Fibroblast of the aortic adventitia (primary cell): ENCODE results near the gene SNX7. TPM values are rescaled to one million over a fixed set of nuclear protein-coding genes. Genes with fewer than 3 reads are reported as not detected.

Experiments used
- DNase-seq: peaks from one replicate; pipeline ENCODE4 v3.0.0-alpha.2; 2010; ENCODE audit warnings: low read depth
- H3K4me3 ChIP-seq: 2 replicates; pipeline ENCODE4 v1.5.1; 2011; ENCODE audit warnings: low read depth, mild to moderate bottlenecking, control low read depth, low read length, moderate library complexity
- total RNA-seq: library from RNA; depleted of rRNA; stranded (reverse); fragments of >200 nt; gene quantifications from 2 replicates; pipeline ENCODE4 v1.2.3, GENCODE V29; 2012; ENCODE audit warnings: low replicate concordance
- TF ChIP-seq, protein P1 (sequence below): IDR thresholded peaks from 2 replicates; pipeline ENCODE4 v1.5.1; 2011; ENCODE audit warnings: mild to moderate bottlenecking, low read length, control low read depth, inconsistent platforms; ENCODE audit not compliant: insufficient read depth

Gene SNX7
- total RNA-seq, 1 donor, result 83.0 TPM

DNA sequence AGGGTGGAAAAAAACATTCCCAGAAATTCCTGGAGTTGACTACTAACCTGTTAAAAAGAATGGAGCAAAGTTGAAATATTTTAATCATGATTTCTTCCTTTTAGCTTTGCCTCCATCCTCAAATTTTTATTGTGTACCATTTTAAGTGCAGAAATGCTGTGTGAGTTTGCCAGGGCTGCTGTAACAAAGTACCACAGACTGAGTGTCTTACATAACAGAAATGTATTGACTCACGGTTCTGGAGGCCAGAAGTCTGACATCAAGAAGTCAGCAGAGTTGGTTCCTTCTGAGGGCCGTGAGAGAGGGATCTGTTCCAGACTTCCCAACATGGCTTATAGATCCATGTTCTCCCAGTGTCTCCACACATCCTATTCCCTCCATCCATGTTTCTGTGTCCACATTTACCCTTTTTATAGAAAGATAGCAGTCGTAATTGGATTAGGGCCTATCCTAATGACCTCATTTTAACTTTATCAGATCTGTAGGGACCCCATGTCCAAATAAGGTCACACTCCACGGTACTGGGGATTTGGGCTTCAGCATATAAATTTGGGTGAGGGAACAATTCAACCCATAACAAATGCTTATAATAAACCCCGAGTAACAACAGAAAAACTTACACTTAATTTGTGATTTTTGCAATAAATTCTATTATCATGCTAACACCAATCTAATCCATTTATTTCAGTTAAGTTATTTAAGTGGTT is 12.7 kb downstream of the SNX7 start:
- peak; percentile 81 for DNase-seq
- H3K4me3 ChIP-seq, result no peak overlapping the region
- TF ChIP-seq, protein P1, sequence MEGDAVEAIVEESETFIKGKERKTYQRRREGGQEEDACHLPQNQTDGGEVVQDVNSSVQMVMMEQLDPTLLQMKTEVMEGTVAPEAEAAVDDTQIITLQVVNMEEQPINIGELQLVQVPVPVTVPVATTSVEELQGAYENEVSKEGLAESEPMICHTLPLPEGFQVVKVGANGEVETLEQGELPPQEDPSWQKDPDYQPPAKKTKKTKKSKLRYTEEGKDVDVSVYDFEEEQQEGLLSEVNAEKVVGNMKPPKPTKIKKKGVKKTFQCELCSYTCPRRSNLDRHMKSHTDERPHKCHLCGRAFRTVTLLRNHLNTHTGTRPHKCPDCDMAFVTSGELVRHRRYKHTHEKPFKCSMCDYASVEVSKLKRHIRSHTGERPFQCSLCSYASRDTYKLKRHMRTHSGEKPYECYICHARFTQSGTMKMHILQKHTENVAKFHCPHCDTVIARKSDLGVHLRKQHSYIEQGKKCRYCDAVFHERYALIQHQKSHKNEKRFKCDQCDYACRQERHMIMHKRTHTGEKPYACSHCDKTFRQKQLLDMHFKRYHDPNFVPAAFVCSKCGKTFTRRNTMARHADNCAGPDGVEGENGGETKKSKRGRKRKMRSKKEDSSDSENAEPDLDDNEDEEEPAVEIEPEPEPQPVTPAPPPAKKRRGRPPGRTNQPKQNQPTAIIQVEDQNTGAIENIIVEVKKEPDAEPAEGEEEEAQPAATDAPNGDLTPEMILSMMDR, result no peak

DNA sequence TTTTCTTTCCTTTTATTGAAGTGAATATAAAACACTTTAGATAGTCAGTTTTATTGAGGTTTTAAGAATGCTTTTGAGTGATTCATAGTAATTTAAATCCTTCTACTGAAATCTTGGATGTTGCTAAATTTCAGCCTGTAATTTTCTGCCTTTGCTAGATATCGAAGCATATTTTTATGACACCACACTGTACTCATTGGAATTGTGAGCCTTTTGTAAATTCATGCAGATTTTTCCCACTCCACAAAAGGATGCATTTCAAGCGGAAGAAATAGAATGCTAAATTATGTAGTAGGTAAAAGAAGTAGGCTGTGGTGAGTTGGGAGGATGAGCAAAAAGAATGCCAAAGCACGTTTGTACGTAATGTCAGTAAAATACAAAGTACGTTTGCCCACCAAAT is 13.8 kb downstream of the SNX7 start:
- TF ChIP-seq, protein P1, result no peak
- no peak for DNase-seq
- no peak overlapping the region for H3K4me3 ChIP-seq

DNA sequence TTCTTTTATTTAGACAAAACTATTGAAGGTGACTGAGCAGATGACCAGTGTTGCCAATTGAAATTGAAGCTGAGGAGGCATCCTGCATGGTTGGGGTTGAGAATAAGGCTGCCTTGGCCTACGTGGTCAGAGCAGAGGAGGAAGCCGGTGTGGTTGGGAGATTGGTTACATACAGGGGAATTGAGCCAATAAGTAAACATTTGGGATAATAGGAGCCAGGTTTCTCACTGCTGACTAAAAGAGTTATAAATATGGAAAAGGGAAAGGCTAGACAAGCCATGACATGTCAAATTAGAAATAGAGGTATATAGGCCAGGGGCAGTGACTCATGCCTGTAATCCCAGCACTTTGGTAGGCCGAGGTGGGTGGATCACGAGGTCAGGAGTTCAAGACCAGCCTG is 15.8 kb downstream of the SNX7 start:
- peak; percentile 90 for DNase-seq

DNA sequence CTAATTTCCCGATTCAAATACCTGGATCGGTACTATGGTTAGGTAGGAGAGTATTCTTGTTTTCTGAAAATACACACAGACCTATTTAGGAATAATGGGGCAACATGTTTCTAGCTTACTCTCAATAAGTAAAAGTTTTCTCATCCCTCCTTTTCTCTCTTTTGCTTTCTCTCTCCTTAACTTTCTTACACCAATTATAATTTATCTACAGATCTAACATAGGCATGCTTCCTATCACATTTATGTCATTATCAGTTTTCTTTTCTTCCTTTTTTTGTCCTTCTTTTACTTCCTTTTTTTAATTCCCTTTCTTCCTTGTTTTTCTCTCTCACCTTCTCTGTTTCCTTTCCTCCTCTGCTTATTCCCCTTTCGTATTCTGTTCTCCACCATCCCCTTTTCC is 20.3 kb downstream of the SNX7 start:
- no peak for DNase-seq
- TF ChIP-seq, protein P1, result no peak

More for the DNA sequence above, 15.8 kb downstream of the SNX7 start:
- no peak overlapping the region for H3K4me3 ChIP-seq
- TF ChIP-seq, protein P1, result no peak

DNA sequence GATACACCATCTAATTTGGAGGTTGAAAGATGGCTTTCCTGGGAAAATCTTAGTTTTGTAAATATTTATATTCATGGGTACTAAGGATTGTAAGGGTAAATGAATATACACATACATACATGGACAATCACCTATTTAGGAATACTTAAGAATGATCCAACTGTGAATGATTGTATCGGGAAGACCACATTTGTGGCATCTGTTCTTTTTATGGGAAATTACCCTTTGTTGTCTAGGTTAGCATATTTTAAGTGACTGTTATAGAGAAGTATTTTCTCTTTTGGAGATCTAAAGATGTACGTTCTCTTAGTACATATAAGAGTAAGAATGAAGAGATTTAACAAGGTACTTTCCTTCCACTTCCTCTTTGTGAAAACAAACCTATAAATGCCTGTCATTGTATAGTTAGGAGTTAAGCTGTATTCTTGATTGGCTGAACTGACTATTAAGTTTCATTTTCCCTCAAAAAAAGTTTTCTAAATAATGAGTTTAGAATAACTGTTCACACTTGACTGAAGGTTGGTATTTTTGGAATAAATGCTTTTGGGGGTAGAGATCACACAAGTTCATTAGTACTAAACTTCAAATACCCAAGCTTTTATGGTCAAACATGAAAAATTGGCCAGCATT is 26.7 kb downstream of the SNX7 start:
- no peak for DNase-seq
- TF ChIP-seq, protein P1, result no peak
- H3K4me3 ChIP-seq, result no peak overlapping the region

More for the DNA sequence above, 20.3 kb downstream of the SNX7 start:
- no peak overlapping the region for H3K4me3 ChIP-seq

DNA sequence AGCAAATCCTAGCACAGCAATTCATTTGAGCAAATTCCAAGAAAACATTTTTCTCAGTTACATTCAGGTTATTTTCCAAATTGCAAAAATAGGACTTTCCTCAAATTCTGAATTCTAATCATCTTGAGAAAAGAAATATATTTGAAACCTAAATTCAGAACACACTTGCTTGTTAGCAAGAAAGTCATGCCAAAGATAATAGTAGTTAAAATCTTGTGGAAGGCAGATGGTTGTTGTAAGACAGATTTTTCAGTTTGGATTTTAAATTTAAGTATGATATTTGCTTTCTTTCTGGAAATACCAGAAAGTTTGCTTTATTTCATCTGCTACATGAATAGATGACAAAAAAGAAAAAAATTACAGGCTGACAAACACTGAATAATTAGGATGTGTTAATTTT is 29.1 kb downstream of the SNX7 start:
- TF ChIP-seq, protein P1, result no peak
- H3K4me3 ChIP-seq, result no peak overlapping the region
- no peak for DNase-seq
